Measurements from ENCODE around the gene POLL.
"Not testable (repeated sequence)": the region's sequence is repeated elsewhere in the genome, so short reads cannot be mapped to it uniquely, and the experiment has no call there.

Gene POLL

DNA sequence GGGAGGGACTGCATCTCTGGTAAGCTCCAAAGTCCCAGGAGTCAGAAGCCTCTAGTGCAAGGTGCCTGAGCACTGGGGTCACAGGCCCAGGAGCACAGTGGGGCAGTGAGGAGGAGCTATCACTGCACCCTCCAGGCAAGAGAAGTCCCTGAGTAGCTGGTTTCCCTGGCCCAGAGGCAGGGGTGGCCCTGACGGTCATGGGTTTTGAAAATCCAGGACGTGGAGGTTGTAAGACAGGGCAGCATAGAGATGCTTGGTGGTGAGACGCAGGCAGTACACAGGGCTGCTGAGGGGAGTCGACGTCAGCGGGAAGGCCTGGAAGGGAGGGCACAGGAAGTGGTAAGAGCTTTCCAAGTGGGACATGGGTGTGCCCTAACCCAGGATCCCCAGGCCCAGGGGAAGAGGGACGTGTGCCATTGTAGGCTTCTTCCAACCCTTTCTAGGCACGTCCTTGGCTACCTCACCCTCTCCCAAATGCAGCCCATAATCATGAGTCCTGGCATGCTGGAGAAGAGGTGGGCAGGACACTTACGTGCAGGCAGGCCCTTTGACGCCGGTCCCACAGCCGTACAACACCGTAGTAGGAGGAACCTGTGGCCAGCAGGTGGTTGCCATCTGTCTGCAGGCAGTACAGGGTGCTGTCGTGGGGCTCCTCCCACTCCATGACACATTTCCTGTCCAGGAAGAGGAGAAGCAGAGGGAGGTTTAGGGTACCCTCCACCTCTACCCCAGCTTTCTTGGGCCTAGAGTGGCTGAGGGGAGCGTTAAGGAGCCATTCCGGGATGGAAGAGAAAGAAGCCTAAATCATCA lies 23.2 kb upstream of the POLL start:
- DNase-seq, result no peak

DNA sequence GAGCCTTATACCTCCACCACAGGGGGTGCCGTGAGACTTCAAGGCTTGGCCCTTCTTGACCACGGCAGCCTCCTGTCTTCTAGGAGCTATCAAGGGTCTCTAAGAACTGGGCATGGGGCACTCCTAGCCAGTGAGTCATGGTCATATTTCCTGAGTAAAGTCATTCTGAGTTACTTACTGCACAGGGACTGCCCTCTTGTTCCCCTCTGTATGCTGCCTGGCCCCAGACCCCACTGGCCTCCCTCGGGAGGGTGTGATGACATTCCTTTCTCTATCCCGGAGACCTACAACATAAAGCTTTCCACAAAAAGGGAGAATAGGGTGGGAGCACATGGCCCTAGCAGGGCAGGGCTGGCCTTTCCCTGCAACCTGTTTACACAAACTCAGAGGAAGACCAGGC lies 21.4 kb upstream of the POLL start:
- DNase-seq, result no peak

DNA sequence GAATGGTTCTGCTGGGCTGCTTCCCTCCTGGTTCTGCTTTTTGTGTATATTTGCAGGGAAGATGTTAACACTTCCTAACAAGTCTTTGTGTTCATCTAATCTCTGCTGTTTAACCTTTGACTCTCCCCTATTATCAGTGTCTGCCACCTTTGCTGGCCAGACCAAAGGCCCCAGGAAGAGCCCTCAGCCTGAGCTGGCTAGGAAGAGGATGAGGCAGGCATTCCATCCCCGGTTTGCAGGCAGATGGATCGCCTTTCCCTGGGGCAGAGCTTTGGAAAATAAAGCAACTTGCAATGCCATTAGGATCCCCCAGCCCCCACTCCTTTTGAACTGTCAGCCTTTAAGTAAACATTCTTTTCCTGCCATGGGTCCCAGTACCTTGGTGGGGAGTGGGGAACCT lies 19.1 kb upstream of the POLL start:
- DNase-seq, result no peak

DNA sequence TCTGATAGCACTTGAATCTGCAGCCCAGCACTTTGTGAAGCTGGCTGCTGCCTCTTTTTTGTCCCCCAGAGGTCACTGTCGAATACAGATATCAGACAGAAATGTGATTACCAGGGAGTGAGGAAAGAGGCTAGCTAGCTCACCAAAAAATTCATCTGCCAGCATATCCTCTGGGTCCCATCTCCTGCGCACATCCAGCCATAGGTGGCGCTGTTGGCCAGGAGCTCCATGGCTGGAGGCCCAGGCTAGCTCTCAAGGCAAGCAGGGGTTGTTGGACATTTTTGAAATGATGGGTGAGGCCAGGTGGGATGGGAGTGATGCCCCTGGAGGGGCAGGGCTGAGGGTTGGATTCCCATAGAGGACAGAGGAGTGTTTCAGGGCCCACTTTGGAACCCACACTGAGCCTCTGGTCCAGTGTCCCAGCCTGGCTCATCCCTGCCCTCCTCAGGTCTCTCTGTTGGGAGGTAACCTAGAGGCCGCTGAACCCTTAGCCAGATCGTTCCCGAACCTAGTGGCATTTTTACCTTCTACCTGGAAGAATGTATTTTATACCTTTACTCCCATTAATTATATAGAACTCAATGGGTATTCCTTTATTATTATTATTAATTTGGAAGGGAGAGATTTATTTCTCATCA lies 14.8 kb upstream of the POLL start:
- peak; percentile 81 for DNase-seq

DNA sequence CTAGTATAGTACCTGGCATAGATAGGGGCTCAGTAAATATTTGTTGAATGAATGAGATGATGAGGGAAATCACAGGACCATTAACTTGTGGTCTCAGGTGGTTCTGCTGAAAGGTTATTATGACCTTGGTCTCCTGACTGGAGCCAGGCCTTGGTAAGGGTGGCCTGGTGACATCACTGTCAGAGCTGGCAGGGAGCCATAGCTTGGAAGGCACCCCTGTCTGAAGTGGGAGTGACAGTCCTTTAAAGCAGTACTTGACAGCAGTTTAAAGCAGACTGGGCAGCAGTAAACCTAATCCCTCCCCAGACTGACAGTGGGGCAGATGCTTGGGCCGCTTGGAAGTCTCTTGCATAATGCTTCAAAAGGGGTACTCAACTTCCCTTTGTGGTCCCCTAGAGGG lies 13.5 kb upstream of the POLL start:
- DNase-seq, result no peak

DNA sequence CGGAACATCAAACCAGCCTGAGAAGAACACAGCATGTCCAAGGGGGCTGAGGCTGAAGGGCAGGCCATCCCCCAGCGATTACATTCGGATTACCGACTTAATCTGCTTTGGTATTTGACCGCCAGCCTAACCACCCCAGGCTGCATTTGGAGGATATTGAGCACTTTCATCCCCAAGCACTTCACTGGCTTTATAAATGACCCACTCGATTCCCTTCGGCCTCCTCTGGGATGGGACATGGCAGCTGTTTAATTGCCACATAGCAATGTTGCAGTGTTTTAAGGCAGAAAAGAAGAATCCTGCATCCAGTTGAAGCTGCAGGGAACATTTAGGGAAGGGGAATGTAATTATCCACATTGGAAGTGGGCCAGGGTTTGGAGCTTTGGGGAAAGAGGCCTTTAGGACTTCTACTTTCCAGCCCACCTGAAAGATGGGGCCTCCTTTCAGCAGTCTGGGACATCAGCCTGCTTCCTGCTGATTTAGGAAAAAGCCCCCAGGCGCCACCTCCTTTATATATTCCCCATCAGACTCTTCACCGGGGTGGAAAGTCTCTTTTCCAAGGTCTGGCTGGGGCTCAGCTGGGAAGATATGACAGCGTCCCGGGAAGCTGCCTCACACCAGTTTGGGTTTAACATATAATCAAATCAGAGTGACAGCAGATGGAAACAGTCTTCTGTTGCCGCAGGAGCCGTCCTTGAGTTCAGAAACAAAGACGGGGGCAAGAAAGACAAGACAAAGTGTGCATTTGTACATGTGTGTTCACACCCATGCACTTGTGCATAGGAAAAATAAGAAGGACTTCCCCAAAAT lies 9.2 kb upstream of the POLL start:
- DNase-seq, result no peak

DNA sequence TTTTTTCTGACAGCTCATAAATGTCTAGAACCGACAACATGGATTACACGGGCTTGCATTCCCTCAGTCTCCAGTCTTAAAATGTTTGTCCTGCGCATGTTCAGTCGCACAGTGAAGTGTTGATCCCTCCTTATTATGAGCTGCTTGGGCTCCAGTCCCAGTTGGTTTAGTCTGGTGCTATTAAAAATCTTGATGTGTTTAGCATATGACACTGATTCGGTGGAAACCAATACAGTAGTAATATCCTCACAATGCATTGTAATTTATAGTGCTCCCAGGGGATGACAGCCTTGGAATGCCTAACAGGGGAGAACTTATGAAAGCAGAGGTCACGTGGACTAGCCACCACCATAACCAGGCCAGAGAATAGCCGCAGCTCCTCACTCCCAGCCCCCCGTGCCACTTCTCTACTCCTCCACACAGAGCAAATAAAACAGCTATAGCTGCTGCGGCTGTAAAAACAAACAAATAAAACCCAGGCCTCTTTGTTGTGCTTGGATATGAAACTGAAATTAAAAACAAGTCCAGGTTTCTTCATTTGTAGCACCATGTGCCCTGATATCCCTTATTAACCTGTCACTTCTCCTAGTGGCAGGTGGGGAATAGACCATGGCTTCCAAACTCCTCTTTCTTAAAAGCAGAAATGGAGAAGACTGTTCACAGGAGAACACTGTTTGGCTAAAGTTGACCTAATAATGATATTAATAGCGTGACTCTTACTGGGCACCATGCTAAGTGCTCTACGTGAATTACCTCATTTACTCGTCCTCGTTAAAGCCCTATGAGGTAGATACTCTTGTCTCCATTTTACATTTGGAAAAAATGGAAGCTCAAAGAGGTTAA lies 7.8 kb upstream of the POLL start:
- DNase-seq, result no peak

DNA sequence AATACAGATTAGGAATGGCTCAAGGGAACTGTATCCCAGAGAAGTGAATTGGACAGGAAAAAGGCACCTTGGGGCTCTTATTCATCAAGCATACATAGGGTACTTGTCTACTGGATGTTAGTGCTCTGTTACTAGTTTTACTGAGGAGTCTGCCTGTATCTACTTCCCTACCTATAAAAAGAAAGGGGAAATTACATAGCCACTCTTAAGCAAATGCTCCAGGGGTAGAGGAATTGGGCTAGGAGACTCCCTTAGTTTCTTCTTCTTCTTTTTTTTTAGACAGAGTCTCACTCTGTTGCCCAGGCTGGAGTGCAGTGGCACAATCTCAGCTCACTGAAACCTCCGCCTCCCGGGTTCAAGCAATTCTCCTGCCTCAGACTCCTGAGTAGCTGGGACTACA lies 5.3 kb upstream of the POLL start:
- not testable (repeated sequence) for DNase-seq

DNA sequence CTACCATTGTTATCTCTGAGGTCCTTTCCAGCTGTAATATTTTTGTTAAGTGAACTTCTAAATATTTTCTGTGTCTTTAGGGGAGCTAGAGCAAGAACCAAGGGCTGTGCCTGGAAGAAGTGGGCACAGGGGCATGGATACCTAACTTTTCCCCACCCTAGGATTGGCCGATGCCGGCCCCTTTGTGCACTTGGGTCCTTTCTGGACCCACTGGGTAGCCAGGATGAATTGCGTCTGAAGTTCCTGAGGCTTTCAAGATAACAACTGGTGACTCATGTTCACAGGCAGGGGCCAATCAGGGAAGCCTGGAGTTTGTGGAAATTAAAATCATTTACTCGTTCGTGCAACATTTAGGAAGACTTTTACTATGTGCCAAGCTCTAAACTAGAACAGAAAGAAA lies 822 bp upstream of the POLL start:
- no peak for DNase-seq

DNA sequence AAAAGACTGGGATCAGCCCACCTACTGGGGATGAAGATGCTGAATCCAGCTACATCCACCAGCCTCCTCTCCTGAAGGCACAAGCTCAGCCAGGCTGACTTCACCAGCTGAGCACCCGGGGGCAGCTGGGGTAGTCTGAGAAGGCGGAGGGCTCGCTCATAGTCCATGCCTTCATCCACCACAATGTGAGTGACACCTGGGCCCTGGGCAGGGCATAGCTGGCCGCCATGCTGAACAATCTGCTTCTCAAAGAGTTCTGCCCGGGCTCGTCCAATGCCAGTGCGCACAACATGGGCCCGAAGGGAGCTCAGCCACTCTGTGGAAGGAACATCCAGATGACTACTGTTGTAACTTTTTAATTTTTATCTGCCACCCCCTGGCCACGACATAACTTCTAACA lies 2.2 kb downstream of the POLL start:
- DNase-seq, result no peak

DNA sequence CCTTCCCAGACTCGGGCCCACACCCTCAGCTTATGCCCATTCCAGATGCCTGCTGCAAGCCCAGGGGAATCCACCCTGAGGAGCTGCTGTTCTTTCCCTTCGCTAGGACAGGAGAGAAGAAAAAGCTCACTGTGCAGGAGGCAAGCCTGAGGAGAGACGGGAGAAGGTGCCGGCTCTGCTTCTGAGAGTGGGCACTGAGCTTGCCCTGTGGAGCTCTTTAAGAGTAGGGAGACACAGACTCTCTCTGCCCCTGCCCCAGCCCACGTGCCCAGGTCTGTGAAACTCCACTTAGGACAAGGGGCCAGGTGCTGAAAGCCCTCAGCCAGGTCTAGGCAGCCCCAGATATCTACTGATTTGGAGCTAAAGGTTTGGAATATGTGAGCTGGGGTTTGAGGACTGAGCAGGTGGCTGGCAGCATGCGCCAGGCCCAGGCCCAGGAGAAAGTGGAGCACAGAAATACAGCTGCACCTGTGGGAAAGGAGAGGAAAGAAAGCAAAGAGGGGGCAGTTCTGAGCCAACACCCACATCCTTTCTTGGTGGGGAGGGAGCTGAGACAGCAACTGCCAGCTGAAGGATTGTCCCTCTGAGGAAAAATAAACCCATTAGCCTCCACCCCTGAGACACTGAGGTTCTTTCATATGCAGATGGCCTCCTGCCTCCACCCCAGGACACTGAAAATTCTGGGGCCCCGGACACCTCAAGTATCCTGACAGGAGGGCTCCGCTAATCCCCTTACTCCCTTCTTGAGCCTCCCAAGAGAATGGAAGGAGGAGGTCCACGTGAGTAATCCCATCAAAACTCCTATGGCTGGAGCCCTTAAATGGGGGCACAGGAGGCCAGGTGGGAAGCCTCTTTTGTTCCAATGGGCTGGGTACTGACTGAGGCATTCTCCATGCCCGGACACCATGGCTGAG lies 7.3 kb downstream of the POLL start:
- no peak for DNase-seq

DNA sequence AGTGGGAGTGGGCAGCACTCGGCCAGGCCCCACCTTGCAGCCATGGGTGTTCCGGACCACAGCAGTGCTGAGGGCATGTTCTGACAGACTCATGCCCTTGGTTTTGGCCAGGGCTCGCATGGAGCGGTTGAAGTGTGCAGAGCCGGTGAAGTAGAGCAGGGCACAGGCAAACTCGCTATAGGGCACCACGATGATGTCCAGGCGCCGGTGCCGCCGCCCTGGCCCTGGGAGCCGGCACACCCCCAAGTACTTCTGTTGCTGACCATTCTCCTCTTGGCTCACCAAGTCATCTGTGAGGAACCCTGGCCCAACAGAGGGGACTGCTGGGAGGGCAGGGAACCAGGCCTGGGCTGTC lies 8.6 kb downstream of the POLL start:
- no peak for DNase-seq

DNA sequence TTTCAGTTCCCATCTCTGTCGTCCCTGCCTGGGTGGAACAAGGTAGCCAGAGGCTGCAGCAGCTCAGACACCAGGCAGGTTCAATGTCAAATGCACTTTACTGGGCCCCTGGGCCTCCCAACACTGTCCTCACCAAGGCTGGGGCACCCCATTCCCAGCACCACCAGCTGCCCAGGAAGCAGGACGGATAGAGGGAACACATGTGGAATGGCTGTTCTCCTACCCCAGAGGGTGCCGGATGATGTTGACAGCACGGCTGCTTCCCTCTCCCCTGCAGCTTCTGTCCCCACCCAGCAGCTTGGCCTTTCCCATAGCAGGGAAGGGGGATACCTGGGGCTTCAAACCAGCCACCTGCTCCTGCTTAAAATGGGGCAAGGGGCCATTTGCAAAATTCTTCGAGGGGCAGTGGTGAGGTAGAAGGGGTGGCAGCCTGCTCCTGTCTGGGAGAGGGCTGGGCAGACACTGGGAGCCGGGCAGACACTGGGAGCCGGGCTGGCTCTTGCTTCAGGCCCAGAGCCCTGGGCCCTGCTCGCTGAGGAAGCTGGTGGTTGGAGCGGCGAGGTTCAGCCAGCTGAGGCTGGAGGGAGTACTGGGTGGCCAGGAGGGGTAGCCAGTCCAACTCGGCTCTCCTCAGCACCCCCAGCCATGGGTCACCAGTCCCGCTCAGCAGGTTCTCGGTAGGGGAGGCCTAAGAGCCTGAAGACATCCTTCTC lies 9.1 kb downstream of the POLL start:
- no peak for DNase-seq

DNA sequence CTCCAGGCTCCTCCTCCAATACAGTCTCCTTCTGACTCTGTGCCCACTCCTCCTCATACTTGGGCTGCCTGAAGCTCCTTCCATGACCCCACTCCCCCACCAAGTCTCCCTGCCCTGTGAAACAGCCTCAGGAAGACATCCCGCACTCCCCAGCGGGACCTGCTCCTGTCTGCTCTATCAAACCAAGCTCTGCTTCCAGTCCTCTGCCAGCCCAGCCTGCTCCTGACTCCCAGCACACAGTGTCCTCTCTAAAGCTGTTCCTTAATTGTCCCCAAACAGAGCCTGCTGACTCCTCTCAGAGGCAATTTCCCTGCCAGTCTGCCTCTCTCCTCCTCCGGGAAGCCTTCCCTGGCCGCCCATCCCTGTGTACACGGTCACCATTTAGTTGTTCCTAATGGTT lies 9.9 kb downstream of the POLL start:
- no peak for DNase-seq

DNA sequence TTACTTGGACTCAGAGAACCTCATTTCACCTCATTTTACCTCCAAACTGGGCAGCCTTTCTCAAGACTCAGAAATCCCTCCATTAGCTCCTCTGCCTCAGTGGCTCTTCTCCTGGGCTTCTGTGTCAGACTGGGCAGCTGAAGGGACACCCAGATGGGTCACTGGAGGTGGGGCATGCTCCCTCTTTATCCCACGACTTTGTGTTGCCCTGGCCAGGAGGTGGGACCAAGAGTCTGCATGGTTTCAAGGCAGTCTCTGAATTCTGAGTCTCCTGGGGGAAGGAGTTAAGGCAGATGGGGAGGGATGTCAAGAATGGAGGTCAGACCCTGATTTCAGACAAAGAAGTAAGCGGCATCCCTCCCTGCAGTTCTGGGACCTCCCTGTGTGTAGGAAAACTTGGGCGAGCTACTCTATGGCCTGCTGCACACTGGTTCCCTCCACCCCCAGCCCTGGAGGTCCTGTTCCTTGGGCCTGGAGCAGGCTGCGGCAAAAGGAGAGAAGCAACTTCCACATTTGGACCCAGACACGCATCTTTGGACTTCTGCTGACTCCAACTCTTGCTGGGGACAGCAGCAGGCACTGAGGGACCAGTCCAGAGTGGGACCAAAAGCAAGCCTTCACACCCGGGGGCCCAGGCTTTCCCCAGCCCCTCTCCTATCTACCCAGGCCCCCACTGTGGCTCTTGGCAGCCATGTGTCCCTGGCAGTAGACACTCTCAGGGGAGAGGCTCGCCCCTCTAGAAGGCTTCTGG lies 10.8 kb downstream of the POLL start:
- no peak for DNase-seq

DNA sequence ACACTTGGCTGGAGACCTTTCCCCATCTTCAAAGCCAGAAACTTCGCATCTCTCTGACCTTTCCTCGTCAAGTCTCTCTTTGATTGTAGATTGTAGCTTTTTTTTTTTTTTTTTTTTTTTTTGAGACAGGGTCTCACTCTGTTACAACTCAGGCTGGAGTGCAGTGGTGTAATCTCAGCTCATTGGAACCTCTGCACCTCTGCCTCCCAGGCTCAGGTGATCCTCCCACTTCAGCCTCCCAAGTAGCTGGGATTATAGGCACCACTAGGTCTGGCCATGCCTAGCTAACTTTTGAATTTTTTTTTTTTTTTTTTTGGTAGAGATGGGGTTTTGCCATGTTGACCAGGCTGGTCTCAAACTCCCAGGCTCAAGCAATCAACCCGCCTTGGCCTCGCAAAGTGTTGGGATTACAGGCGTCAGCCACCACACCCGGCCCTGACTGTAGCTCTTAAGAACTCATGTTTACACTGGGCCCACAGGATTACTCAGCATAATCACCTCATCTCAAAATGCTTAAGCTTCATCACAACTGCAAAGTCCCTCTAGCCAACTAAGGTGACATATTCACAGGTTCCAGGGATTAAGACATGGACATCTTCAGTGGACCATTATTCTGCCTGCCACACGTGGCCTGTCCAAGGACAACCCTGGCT lies 11.7 kb downstream of the POLL start:
- DNase-seq, result no peak

DNA sequence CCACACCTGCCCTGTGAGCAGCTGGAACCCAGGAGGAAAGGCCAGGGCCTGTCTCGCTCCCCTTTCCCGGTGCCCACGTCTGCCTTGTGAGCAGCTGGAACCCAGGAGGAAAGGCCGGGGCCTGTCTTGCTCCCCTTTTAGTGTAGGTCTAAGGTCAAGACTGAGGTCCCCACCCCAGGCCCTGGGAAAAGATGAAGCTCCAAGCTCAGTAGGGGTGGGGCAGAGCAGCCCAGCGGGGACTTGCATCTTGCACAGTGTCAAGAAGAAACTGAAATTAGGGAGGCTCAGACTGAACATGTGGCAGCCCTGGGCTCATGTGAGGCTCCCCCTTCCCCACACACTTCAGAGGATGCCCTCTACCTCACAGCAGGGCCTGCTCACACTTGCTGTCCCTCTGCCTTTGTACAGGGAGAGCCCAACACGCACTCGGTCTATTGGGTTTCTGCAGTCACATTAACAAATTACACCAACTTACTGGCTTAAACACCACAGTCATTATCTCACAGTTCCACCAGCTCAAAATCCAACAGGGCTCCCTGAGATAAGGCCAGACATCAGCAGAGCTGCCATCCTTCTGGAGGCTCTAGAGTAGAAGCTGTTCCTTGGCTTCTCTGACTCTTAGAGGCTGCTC lies 12.4 kb downstream of the POLL start:
- no peak for DNase-seq

DNA sequence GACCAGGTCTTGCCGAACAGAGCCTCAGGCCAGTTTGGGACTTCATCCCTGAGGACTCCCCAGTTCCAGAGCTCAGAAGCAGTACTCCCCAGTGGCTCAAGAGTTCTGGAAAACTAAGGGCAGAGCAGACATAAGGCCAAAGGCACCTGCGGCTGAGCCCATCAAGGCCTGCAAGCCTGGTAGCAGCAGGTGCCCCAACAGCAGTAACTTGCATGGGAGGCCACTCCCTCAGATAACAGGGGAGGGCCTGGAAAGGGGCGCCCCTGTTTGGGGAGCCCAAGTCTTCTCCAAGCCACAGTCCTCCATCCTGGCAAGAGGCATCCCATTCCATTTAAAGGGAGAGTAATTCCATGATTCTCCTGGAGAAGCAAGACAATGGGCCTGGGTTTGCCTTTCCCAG lies 13.0 kb downstream of the POLL start:
- DNase-seq, result no peak
